OCI-M1 (cell line): Measurements from ENCODE around the gene HPD.
"Not testable (repeated sequence)": the region's sequence is repeated elsewhere in the genome, so short reads cannot be mapped to it uniquely, and the experiment has no call there.

Experiments used
- DNase-seq: peaks from one replicate; lab custom pipeline; 2025; lab: John Stamatoyannopoulos, UW

The HPD gene

GRCh38 chr12:121858662-121859572, at the start of gene HPD:
TSS of gene HPD (minus strand) at chr12:121858859. CDS start at chr12:121858823, 36 bp downstream.
- DNase-seq = no peak

DNA sequence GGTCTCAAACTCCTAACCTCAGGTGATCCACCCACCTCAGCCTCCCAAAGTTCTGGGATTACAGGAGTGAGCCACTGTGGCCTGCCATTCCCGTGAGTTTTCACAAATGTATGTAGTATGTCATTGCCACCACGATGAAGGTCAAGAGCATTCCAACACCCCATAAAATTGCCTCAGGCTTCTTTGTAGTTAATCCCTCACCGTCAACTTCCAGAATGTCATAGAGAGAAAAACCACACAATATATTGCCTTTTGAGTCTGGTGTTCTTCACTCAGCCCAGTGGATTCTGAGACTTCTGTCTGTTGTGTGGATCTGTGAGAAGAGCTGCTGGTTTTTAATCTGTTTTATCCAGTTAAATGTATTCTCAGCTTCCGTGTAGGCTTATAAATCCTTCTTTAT, 47.1 kb upstream of the HPD start:
- no peak for DNase-seq

- peak; percentile 7 for DNase-seq
These were observed 44.5 kb upstream of the HPD start for GRCh38 chr12:121903202-121903601.

- DNase-seq = no peak
These were observed 40.9 kb upstream of the HPD start for GRCh38 chr12:121899590-121899989.

GRCh38 chr12:121898287-121898686, 39.6 kb upstream of the HPD start:
- no peak for DNase-seq

DNA sequence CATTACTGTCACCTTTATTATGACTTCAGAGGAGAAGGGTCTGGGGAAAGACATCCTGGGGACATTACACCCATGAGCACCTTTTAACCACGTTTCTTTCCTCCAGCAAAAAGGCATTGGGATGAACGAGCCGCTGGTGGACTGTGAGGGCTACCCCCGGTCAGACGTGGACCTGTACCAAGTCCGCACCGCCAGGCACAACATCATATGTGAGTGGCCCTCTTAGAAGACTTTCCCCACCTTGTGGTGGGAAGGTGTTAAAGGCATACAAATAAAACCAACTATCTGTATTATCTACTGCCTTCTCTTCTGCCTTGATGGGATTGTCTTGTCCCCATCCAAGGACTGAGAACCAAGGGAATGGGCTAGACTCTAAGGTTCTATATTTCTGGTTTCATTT, 36.0 kb upstream of the HPD start:
- no peak for DNase-seq

DNA sequence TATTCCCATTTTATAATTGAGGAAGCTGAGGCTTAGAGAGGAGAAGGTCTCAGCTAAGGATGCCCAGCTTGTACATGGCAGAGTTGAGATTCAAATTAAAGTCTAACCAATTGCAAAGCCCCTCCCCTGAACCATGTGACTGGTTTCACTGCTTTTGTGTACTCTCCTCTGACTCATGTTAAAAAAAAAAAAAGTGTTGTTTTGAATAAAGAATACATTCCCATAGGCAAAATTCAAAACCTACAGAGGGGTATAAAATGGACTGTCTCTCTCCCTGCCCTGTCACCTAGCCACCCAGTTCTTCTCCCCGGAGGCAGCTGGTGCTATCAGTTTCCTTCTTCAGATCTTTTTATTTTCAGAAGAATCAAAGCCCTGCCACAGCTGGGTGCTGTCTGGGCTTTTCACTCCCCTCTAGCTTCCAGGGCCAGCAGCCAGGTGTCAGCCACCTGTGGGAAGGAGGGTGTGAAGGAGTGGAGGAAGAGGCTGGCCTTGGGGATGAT, 35.4 kb upstream of the HPD start:
- no peak for DNase-seq

GRCh38 chr12:121892673-121893561, 34.3 kb upstream of the HPD start:
- DNase-seq = no peak

- DNase-seq = not testable (repeated sequence)
These were observed 31.0 kb upstream of the HPD start for GRCh38 chr12:121889661-121890060.

GRCh38 chr12:121889274-121889624, 30.6 kb upstream of the HPD start:
- DNase-seq = no peak

DNA sequence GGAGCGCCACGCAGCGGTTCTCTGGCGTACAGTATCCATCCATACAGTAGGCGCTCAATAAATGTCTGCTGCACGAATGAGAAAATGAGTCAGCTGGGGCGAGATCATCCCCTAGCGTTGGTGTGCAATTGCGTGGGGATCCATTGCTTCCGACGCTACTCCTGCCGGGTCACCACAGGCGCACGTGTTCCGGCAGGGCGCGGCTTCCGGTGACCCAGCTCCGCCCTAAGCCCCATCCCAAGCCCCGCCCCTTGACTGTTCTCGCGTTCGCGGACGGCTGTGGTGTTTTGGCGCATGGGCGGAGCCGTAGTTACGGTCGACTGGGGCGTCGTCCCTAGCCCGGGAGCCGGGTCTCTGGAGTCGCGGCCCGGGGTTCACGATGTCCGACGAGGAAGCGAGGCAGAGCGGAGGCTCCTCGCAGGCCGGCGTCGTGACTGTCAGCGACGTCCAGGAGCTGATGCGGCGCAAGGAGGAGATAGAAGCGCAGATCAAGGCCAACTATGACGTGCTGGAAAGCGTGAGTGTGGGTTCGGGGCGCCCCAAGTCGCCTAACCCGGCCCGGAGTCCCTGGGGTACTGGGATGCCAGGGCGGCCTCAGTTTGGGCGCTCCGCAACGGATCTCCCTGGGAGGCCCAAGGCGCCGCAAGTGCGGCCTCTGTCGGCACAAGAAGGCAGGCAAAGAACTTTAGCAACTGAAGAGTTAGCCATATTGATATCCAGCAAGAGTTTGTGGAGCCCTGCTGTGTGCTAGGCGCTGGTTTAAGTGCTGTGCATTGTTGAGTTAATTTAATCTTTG, 30.0 kb upstream of the HPD start, which contains the start of gene PSMD9:
PSMD9 (plus strand) TSS at position 313 of the 796 bp plus-strand sequence; CDS start at position 380, 67 bp downstream.
- peak; percentile 98 for DNase-seq

DNA sequence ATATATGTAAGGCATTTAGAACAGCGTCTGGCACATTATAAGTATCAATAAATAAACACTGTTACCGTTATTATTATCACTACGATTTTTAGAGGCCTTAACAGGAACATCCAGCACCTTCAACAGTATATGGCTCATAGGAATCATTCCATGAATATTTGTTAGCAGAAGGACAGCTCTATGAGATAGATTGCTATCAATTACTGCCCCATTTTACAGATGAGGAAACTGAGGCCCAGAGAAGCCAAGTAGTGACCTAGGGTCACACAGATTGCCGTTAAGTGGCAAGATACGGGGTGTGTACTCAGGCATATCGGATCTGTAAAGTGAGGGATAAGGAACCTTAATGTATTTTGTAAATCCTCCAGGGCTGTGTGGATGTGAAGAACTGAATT, 29.4 kb upstream of the HPD start:
- no peak for DNase-seq

DNA sequence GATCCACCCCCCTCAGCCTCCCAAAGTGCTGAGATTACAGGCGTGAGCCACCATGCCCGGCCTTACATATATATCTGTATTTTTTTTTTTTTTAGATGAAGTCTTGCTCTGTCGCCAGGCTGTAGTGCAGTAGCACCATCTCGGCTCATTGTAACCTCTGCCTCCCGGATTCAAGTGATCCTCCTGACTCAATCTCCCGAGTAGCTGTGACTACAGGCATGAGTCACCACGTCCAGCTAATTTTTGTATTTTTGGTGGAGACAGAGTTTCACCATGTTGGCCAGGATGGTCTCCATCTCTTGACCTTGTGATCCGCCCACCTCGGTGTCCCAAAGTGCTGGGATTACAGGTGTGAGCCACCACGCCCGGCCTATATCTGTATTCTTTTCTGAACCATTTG, 26.5 kb upstream of the HPD start:
- DNase-seq = not testable (repeated sequence)

- DNase-seq = no peak
These were observed 24.6 kb upstream of the HPD start for GRCh38 chr12:121883315-121883660.

DNA sequence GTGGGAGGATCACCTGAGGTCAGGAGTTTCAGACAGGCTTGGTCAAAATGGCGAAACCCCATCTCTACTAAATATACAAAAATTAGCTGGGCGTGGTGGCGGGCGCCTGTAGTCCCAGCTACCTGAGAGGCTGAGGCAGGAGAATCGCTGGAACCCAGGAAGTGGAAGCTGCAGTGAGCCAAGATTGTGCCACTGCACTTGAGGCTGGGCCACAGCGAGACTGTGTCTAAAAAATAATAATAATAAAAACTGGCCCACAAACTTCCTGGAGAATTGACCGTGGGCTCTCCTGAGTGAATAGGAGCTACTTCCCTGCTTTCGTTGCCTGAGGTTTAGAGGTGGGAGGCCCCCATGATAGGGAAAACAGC, 17.4 kb upstream of the HPD start:
- DNase-seq = not testable (repeated sequence)

GRCh38 chr12:121875582-121875981, 16.9 kb upstream of the HPD start:
- no peak for DNase-seq

- no peak for DNase-seq
These were observed 15.4 kb upstream of the HPD start for GRCh38 chr12:121874071-121874470.

- DNase-seq = no peak
These were observed 14.5 kb upstream of the HPD start for GRCh38 chr12:121873216-121873569.

- no peak for DNase-seq
These were observed 14.0 kb upstream of the HPD start for GRCh38 chr12:121872546-121873215.

GRCh38 chr12:121871467-121871866, 12.8 kb upstream of the HPD start:
- peak; percentile 45 for DNase-seq

- DNase-seq = not testable (repeated sequence)
These were observed 10.6 kb upstream of the HPD start for GRCh38 chr12:121869229-121869628.
